Smooth muscle cell (in vitro differentiated cells): ENCODE data around the gene CCDC197. TPM values are rescaled to one million over a fixed set of nuclear protein-coding genes. Genes with fewer than 3 reads are reported as not detected.

Experiments used
- DNase-seq: peaks from one replicate; lab custom pipeline; 2025; ENCODE audit not compliant: unreplicated experiment; lab: John Stamatoyannopoulos, UW
- H2AFZ ChIP-seq: fragments of 200-600 bp; sonication (generic); 2 replicates; pipeline ENCODE4 v1.6.0; 2016; ENCODE audit warnings: antibody characterized with exemption, low read depth, mild to moderate bottlenecking
- H3F3A ChIP-seq: fragments of 200-600 bp; sonication (generic); 2 replicates; pipeline ENCODE4 v1.6.0; 2017; ENCODE audit warnings: antibody characterized with exemption, low read depth
- H3K27ac ChIP-seq: fragments of 200-600 bp; sonication (generic); 2 replicates; pipeline ENCODE4 v1.5.1; 2016; ENCODE audit warnings: low read depth, mild to moderate bottlenecking
- H3K27me3 ChIP-seq: fragments of 200-600 bp; sonication (generic); 2 replicates; pipeline ENCODE4 v1.6.1; 2016; ENCODE audit warnings: low read depth, mild to moderate bottlenecking
- H3K36me3 ChIP-seq: fragments of 200-600 bp; sonication (generic); 2 replicates; pipeline ENCODE4 v1.5.1; 2016; ENCODE audit warnings: low read depth
- H3K4me1 ChIP-seq: fragments of 200-600 bp; sonication (generic); 2 replicates; pipeline ENCODE4 v1.5.1; 2016; ENCODE audit warnings: low read depth
- H3K4me2 ChIP-seq: fragments of 200-600 bp; sonication (generic); 2 replicates; pipeline ENCODE4 v1.6.0; 2016; ENCODE audit warnings: mild to moderate bottlenecking
- H3K4me3 ChIP-seq: fragments of 200-600 bp; sonication (generic); 2 replicates; pipeline ENCODE4 v1.5.1; 2016; ENCODE audit warnings: mild to moderate bottlenecking
- H3K79me2 ChIP-seq: fragments of 200-600 bp; sonication (generic); 2 replicates; pipeline ENCODE4 v1.6.0; 2016; ENCODE audit warnings: low read depth, mild to moderate bottlenecking
- H3K9ac ChIP-seq: fragments of 200-600 bp; sonication (generic); 2 replicates; pipeline ENCODE4 v1.6.0; 2016; ENCODE audit warnings: low read depth
- H3K9me3 ChIP-seq: fragments of 200-600 bp; sonication (generic); replicated peaks from 2 replicates; pipeline ENCODE4 v1.5.1; 2016; ENCODE audit warnings: low read depth
- H4K20me1 ChIP-seq: fragments of 200-600 bp; sonication (generic); 2 replicates; pipeline ENCODE4 v1.6.0; 2016; ENCODE audit warnings: low read depth
- CTCF ChIP-seq: fragments of 200-600 bp; sonication (generic); IDR thresholded peaks from 2 replicates; pipeline ENCODE4 v1.5.1; 2017; ENCODE audit warnings: borderline replicate concordance, mild to moderate bottlenecking, antibody characterized with exemption; ENCODE audit not compliant: insufficient read depth, poor library complexity, severe bottlenecking
- WGBS: methylation state at CpG from one replicate; pipeline ENCODE4 v1.1.7; 2016; ENCODE audit warnings: low lambda C conversion rate; 5-methylcytosine and 5-hydroxymethylcytosine counted together
- polyA plus RNA-seq: library from polyadenylated mRNA; unstranded; fragments of >200 nt; fragmentation: Nextera tagmentation; extraction: Ambion mirVana; gene quantifications from 2 replicates; pipeline ENCODE4 v1.2.1, GENCODE V29; 2016
- total RNA-seq: library from RNA; depleted of rRNA; stranded (reverse); fragments of >200 nt; gene quantifications from 2 replicates; pipeline ENCODE4 v1.2.3, GENCODE V29; 2014

The CCDC197 gene
- total and polyA plus RNA-seq, 2 experiments from 2014 or later: not detected

- Histone ChIP-seq H3F3A (peaks cover 2% of the 10 kb centered on the region), H3K27me3 (no peaks in the 10 kb centered on the region), H3K36me3 (no peaks in the 10 kb centered on the region), H3K79me2 (no peaks in the 10 kb centered on the region), H4K20me1 (no peaks in the 10 kb centered on the region), H3K27ac (no peak overlapping the region), H3K4me3 (no peak overlapping the region), H3K9ac (no peak overlapping the region), H2AFZ (no peak overlapping the region), H3K4me1 (no peaks in the 10 kb centered on the region), H3K9me3 (no peaks in the 10 kb centered on the region), H3K4me2 (no peak overlapping the region)
- no peak for DNase-seq
- no peak for TF ChIP-seq CTCF
- WGBS: 84% methylated on average over 7 of the region's 7 CpGs
Measured at GRCh38 chr14:93951635-93952540, 45.2 kb upstream of the CCDC197 start.

- Histone ChIP-seq H2AFZ (no peak overlapping the region), H3K4me3 (no peak overlapping the region), H4K20me1 (no peaks in the 10 kb centered on the region), H3K9ac (no peak overlapping the region), H3K9me3 (no peaks in the 10 kb centered on the region), H3K4me2 (no peak overlapping the region), H3K36me3 (no peaks in the 10 kb centered on the region), H3K27ac (no peak overlapping the region), H3K79me2 (no peaks in the 10 kb centered on the region), H3K27me3 (no peaks in the 10 kb centered on the region), H3K4me1 (no peaks in the 10 kb centered on the region), H3F3A (no peaks in the 10 kb centered on the region)
- no peak for DNase-seq
- WGBS: 96% methylated on average over 3 of the region's 3 CpGs
- no peak for TF ChIP-seq CTCF
Measured at GRCh38 chr14:93952829-93953228, 44.3 kb upstream of the CCDC197 start.

- H3K36me3 ChIP-seq: no peaks in the 10 kb centered on the region
- H3K79me2 ChIP-seq: no peaks in the 10 kb centered on the region
- H4K20me1 ChIP-seq: no peaks in the 10 kb centered on the region
- no peaks in the 10 kb centered on the region for H3K27me3 ChIP-seq
- no peak overlapping the region for H2AFZ ChIP-seq
- no peaks in the 10 kb centered on the region for H3F3A ChIP-seq
- H3K9me3 ChIP-seq: no peaks in the 10 kb centered on the region
- no peak overlapping the region for H3K9ac ChIP-seq
- H3K27ac ChIP-seq: no peak overlapping the region
- H3K4me1 ChIP-seq: no peaks in the 10 kb centered on the region
- no peak overlapping the region for H3K4me2 ChIP-seq
- DNase-seq: no peak
- no peak overlapping the region for H3K4me3 ChIP-seq
- 74% methylated on average over 14 of the region's 14 CpGs for WGBS
- no peak for TF ChIP-seq CTCF
Measured at GRCh38 chr14:93953263-93953662, 43.8 kb upstream of the CCDC197 start.
